Kidney (tissue), 14 donors: Measurements from ENCODE around the gene DTWD2. TPM values are rescaled to one million over a fixed set of nuclear protein-coding genes. Genes with fewer than 3 reads are reported as not detected.

ENCODE experiments used
- DNase-seq, 5 donors: peaks; one replicate each; pipeline ENCODE4 v3.0.0-alpha.2; 2013 to 2020
- FAIRE-seq: peaks from 2 replicates; lab custom pipeline; 2012; peaks lifted over from hg19 to GRCh38; lab: Jason Lieb, UNC
- H3K27ac ChIP-seq, 2 donors: one replicate each; pipeline ENCODE4 v1.7.0; 2013; ENCODE audit warnings: low read depth in 2 of 2, low read length in 2 of 2, inconsistent platforms in 1 of 2
- H3K27me3 ChIP-seq: one replicate; pipeline ENCODE4 v1.7.1; 2013; ENCODE audit warnings: low read length, inconsistent platforms; ENCODE audit not compliant: control insufficient read depth, insufficient read depth
- H3K36me3 ChIP-seq, 3 donors: one replicate each; pipeline versions ENCODE4 v1.7.0 to v1.7.1; 2013; ENCODE audit warnings: low read length in 3 of 3, control low read depth in 1 of 3, inconsistent platforms in 1 of 3; ENCODE audit not compliant: insufficient read depth in 3 of 3, control insufficient read depth in 2 of 3
- H3K4me1 ChIP-seq, 3 donors: one replicate each; pipeline versions ENCODE4 v1.7.0 to v1.7.1; 2013; ENCODE audit warnings: low read length in 3 of 3, inconsistent platforms in 1 of 3, low read depth in 1 of 3; ENCODE audit not compliant: control insufficient read depth in 2 of 3, insufficient read depth in 2 of 3
- H3K4me3 ChIP-seq, 3 donors: one replicate each; pipeline versions ENCODE4 v1.7.0 to v1.8.1; 2013; ENCODE audit warnings: low read length in 3 of 3, control low read depth in 1 of 3, inconsistent platforms in 1 of 3
- H3K9ac ChIP-seq, 3 donors: one replicate each; pipeline versions ENCODE4 v1.7.0 to v1.7.1; 2013; ENCODE audit warnings: low read length in 3 of 3, control low read depth in 1 of 3, inconsistent platforms in 1 of 3
- H3K9me3 ChIP-seq, 3 donors: one replicate each; pipeline versions ENCODE4 v1.7.0 to v1.7.1; 2013; ENCODE audit warnings: low read length in 3 of 3, control low read depth in 1 of 3, inconsistent platforms in 1 of 3; ENCODE audit not compliant: control insufficient read depth in 2 of 3, insufficient read depth in 1 of 3
- CTCF ChIP-seq: IDR thresholded peaks from 3 replicates; pipeline ENCODE4 v1.5.1; 2012; ENCODE audit warnings: mild to moderate bottlenecking, moderate library complexity, borderline replicate concordance; ENCODE audit not compliant: insufficient read depth; ENCODE audit errors: extremely low read depth
- intact Hi-C: fragments of 100-400 bp; cut with DNase I; formaldehyde crosslinking; loops from one replicate; pipeline ENCODE4 v1.11.1; 2022
- polyA plus RNA-seq: library from polyadenylated mRNA; stranded (reverse); fragments of 350-450 nt; fragmentation: Illumina TruSeq; extraction: RNeasy Lipid Tissue Mini Kit (QIAGEN cat#74804); gene quantifications from one replicate; pipeline ENCODE4 v1.2.3, GENCODE V29; 2014; ENCODE audit warnings: low read depth, low replicate concordance; ENCODE audit not compliant: insufficient read depth
- total RNA-seq: library from RNA; stranded (reverse); fragmentation: NEBNext Ultra II Directional; extraction: Animal tissue kit (Norgen Biotek cat#: 25700); gene quantifications from one replicate; pipeline ENCODE4 v1.2.1, GENCODE V29; 2021
- donor health status: control.
- donor health status: control.
- donor health status: control.
- donor health status: control.
- donor health status: control.
- donor health status: DM: yes; HTN: yes; CAD: no.
- donor health status: Normal renal cell carcinoma (clear cell type).

The DTWD2 gene
- total and polyA plus RNA-seq, 2 donors from 2014 or later, result 3.7 to 12.4 TPM

- Histone ChIP-seq H3K4me3 (no peak overlapping the region), H3K36me3 (no peaks in the 10 kb centered on the region), H3K27me3 (no peaks in the 10 kb centered on the region), H3K9ac (no peak overlapping the region), H3K9me3 (no peaks in the 10 kb centered on the region), H3K27ac (no peak overlapping the region), H3K4me1 (peaks cover 0 to 6% (median 0%) of the 10 kb centered on the region in 3 donors)
- FAIRE-seq (no peak), DNase-seq (no peak)
- intact Hi-C loops, result no loop called here
- no peak for TF ChIP-seq CTCF
Measured at GRCh38 chr5:118990582-118990981, 2.2 kb upstream of the DTWD2 start.

GRCh38 chr5:118989816-118990215 lies 1.5 kb upstream of the DTWD2 start:
- Histone ChIP-seq H3K9me3 (no peaks in the 10 kb centered on the region), H3K27ac (no peak overlapping the region), H3K36me3 (no peaks in the 10 kb centered on the region), H3K27me3 (no peaks in the 10 kb centered on the region), H3K4me1 (peaks cover 0 to 6% (median 0%) of the 10 kb centered on the region in 3 donors), H3K9ac (no peak overlapping the region), H3K4me3 (no peak overlapping the region)
- no peak for FAIRE-seq
- intact Hi-C loops, result no loop called here
- DNase-seq, result no peak
- TF ChIP-seq CTCF, result no peak

GRCh38 chr5:118988866-118989180 lies 476 bp upstream of the DTWD2 start:
- H3K27me3 ChIP-seq, result no peaks in the 10 kb centered on the region
- peak overlapping the region; percentile 86 to 91 (median 87) for H3K4me3 ChIP-seq
- H3K9ac ChIP-seq, result peak overlapping the region; percentile 51 to 91 (median 71)
- no peaks in the 10 kb centered on the region for H3K9me3 ChIP-seq
- H3K36me3 ChIP-seq, result no peaks in the 10 kb centered on the region
- H3K27ac ChIP-seq, result peak overlapping the region; percentile 59 to 97
- DNase-seq (no peak), FAIRE-seq (no peak)
- H3K4me1 ChIP-seq, result peaks cover 0 to 6% (median 0%) of the 10 kb centered on the region in 3 donors
- intact Hi-C loops, result no loop called here
- TF ChIP-seq CTCF, result no peak

- FAIRE-seq, result no peak
Measured at GRCh38 chr5:118984602-118985001, 3.7 kb downstream of the DTWD2 start.

More at GRCh38 chr5:118984602-118985001, 3.7 kb downstream of the DTWD2 start:
- H3K27me3 ChIP-seq, result no peaks in the 10 kb centered on the region
- H3K9ac ChIP-seq, result no peak overlapping the region
- no peak overlapping the region for H3K27ac ChIP-seq
- TF ChIP-seq CTCF, result no peak
- H3K4me1 ChIP-seq, result peaks cover 0 to 6% (median 0%) of the 10 kb centered on the region in 3 donors
- no peak overlapping the region for H3K4me3 ChIP-seq
- peaks cover 0 to 6% (median 0%) of the 10 kb centered on the region in 3 donors for H3K9me3 ChIP-seq
- DNase-seq, result no peak
- H3K36me3 ChIP-seq, result no peaks in the 10 kb centered on the region
- intact Hi-C loops, result no loop called here
